ENCODE results near the gene LRRC61.
A peak's percentile ranks its signal among the peaks of the same experiment; 100 is the strongest.
"Not testable (repeated sequence)": the region's sequence is repeated elsewhere in the genome, so short reads cannot be mapped to it uniquely, and the experiment has no call there.

The LRRC61 gene

DNA sequence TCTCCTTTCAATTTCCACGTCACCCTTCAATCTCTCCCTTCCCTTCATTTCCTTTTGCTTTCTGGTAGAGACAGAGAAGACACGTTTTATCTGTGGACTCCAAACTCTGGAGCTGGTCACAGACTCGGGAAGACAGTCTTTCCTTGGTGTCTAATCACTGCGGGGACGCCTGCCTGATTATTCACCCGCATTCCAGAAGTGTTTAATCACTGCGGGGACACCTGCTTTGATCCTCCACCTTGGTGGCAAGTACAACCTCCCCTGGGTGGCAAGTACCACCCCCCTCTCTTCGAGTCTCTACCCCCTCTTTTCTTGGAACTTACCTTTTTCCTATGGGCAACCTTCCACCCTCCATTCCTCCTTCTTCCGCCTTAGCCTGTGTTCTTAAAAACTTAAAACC, 15.3 kb upstream of the LRRC61 start:
- H3K4me3 ChIP-seq (ENCODE audit: low read depth, low read length) = no peak overlapping the region

DNA sequence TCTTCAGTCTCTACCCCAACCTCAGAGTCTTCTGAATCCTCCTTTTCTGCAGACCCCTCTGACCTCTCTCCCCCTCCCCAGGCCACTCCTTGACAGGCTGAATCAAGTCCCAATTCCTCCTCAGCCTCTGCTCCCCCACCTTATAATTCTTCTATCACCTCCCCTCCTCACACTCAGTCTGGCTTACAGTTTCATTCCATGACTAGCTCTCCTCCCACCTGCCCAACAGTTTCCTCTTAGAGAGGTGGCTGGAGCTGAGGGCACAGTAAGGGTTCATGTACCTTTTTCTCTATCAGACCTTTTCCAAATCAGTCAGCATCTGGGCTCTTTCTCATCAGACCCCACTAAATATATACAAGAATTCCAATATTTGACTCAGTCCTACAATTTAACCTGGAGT, 14.6 kb upstream of the LRRC61 start:
- H3K4me3 ChIP-seq (ENCODE audit: low read depth, low read length) = no peak overlapping the region

DNA sequence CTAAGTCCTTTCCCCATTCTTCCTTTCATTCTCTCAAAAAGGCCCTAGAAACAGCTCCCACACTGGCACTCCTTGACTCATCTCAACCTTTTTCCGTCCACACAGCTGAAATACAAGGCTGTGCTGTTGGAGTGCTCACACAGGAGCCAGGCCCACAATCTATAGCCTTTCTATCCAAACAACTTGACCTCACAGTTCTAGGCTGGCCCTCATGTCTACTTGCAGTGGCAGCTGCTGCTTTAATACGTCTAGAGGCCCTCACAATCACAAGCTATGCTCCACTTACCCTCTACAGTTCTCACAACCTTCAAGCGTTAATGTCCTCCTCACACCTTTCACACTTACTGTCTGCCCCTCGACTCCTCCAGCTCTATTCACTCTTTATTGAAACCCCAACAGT, 12.0 kb upstream of the LRRC61 start:
- no peak overlapping the region for H3K4me3 ChIP-seq (ENCODE audit: low read depth, low read length)

DNA sequence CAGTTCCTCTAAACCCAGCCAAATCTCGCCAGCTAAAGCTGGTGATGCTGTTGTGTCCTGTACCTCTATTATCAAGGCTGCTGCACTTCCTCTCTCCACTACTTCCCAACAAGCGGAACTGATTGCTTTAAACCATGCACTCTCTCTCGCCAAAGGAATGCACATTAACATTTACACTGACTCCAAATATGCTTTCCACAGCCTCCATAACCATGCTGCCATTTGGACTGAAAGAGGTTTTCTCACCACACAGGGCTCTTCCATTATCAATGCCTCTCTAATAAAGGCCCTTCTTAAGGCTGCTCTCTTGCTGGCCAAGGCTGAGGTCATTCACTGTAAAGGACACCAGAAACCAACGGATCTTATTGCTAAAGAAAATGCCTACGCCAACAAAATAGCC, 11.4 kb upstream of the LRRC61 start:
- H3K4me3 ChIP-seq (ENCODE audit: low read depth, low read length) = no peak overlapping the region

DNA sequence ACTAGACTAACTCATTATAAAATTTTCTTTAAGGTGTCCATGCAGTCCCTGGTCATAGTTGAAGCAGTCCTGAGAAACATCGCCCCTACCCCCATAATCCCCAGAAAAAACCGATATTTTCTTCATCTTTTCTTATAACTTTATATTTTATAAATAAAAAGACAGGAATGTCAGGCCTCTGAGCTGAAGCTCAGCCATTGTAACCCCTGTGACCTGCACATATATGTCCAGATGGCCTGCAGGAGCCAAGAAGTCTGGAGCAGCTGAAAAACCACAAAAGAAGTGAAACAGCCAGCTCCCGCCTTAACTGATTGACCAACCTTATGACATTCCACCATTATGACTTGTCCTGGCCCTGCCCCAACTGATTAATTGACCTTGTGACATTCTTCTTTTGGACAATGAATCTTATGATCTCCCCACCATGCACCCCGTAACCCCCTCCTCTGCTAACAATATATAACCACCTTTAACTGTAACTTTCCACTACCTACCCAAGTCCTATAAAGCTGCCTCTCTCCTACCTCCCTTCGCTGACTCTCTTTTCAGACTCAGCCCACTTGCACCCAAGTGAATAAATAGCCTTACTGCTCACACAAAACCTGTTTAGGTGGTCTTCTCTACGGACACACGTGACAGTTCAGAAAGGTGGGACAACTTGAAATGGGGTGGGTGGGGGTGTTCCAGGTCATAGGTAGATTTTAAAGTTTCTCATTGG, 10.3 kb upstream of the LRRC61 start:
- not testable (repeated sequence) for H3K4me3 ChIP-seq (ENCODE audit: low read depth, low read length)

DNA sequence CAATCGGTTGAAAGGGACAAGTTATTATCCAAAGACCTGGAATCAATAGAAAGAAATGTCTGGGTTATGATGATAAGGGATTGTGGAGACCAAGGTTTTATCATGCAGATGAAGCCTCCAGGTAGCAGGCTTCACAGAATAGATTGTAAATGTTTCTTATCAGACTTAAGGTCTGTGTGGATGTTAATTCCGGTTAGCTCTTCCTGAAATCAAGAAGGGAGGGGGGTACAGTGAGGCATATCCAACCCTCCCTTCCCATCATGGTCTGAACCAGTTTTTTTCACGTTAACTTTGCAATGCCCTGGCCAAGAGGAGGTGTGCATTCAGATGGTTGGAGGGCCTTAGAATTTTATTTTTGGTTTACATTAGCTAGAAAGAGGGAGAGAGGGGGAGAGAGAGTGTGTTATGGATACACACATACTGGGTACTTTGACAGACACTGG, 9.8 kb upstream of the LRRC61 start:
- H3K4me3 ChIP-seq (ENCODE audit: low read depth, low read length) = no peak overlapping the region

DNA sequence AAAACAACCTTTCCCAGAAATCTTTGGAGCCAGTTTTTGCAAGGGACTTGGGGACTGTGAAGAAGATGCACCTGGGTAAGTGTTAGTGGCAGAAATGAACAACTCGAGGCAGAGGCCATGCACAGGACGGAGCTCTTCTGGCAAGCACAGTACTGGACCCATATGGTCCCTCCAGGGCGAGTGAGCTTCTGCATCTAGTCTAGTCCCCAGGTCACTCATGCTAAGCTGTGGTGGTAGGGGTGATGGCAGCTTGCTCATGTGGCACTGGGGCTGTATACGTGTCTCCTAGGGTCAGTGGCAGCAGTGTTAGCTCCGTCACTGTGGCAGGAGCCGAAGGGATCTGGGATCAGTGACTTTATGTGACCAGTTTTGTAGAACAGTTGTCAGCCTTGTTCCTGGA, 9.3 kb upstream of the LRRC61 start:
- H3K4me3 ChIP-seq (ENCODE audit: low read depth, low read length) = no peak overlapping the region

DNA sequence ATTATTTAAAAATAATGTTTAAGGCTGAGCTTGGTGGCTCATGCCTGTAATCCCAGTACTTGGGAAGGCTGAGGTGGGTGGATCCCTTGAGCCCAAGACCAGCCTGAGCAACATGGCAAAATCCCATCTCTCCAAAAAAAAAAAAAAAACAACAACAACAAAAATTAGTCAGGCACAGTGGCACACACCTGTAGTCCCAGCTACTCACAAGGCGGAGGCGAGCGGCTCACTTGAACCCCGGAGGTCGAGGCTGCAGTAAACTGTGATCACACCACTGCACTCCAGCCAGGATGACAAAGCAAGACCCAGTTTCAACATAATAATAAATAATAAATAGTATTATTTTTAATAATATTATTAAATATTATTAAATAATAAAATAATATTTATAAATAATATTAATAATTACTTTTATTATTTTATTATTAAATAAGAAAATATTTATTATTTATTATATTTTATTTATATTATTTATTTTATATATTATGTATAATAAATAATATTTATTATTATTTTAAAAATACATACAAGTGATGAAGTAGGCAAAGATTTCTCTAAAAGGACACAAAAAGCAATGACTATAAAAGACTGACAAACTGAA, 8.4 kb upstream of the LRRC61 start:
- H3K4me3 ChIP-seq (ENCODE audit: low read depth, low read length) = no peak overlapping the region

DNA sequence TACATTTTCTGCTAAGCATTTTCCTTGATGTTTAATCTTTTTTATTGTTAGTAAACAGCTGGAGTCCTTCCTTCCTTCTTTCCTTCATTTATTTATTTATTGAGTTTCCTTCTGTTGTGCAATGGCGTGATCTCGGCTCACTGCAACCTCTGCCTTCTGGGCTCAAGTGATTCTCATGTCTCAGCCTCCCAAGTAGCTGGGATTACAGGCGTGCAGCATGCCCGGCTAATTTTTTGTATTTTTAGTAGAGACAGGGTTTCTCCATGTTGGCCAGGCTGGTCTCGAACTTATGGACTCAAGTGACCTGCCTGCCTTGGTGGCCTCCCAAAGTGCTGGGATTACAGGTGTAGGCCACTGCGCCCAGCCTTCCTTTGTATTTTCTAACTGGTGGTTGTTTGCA, 6.2 kb upstream of the LRRC61 start:
- H3K4me3 ChIP-seq (ENCODE audit: low read depth, low read length) = not testable (repeated sequence)

DNA sequence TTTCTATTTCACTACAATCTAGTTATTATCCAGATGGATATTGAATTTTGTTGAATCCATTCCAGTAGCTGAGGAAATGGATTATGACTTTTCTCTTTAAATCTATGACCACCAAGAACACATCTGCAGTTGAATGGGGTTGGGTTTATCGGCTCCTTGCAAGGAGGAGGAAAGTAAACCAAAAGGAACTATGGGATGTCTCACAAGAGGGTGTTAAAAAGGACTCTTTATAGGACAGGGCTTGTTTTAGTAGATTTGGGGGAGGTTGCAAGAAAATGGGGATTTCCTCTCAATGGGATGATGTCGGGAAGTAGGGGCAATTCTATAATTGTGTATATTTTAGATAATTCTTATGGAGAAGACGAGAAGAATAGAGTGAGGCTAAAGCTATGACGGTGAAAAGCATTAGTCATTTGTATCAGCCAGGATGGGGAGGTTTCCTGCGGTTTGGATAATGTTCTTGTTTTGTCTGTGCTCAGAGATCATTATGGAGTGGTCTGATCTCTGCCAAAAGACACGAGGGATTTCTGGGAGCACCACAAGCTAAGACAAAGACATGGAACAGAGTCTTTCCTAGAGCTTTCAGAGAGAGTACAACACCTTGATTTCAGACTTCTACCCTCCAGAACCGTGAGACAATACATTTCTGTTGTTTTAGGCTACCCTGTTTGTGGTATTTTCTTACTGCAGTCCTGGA, 5.3 kb upstream of the LRRC61 start:
- no peak overlapping the region for H3K4me3 ChIP-seq (ENCODE audit: low read depth, low read length)

DNA sequence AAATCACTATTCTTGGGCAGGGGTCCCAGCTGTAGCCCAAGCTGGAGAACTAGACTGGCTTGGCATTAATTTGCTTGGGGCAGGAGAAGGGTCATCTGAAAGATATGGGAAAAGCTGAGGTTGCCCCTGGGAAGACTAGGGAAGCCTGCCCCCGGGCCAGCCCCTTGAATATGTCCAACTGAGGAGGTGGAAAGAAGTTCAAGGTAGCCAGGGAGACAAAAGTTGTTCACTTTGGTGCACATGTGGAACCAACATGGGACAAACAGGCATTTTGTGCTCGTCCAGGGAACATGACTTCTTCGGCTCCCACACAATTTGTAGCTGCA, 1.4 kb upstream of the LRRC61 start:
- H3K4me3 ChIP-seq (ENCODE audit: low read depth, low read length) = no peak overlapping the region

DNA sequence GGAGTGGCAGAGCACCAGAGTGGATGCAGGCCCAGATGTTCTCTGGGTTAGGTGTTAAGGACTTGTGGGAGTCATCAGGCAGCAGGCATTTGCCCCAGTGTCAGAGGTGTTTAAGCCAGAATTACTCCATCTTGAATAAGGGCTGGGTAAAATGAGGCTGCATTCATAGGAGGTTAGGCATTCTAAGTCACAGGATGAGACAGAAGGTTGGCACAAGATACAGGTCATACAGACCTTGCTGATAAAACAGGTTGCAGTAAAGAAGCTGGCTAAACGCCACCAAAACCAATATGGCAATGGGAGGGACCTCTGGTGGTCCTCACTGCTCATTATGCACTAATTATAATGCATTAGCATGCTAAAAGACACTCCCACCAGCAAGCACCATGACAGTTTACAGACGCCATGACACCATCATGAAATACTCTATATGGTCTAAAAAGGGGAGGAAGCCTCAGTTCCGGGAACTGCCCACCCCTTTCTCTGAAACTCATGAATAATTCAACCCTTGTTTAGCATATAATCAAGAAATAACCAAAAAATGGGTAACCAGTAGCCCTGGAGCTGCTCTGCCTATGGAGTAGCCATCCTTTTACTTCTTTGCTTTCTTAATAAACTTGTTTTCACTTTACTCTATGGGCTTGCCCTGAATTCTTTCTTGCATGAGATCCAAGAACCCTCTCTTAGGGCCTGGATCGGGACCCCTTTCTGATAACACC, 882 bp upstream of the LRRC61 start:
- peak overlapping the region; percentile 82 for H3K4me3 ChIP-seq (ENCODE audit: low read depth, low read length)

DNA sequence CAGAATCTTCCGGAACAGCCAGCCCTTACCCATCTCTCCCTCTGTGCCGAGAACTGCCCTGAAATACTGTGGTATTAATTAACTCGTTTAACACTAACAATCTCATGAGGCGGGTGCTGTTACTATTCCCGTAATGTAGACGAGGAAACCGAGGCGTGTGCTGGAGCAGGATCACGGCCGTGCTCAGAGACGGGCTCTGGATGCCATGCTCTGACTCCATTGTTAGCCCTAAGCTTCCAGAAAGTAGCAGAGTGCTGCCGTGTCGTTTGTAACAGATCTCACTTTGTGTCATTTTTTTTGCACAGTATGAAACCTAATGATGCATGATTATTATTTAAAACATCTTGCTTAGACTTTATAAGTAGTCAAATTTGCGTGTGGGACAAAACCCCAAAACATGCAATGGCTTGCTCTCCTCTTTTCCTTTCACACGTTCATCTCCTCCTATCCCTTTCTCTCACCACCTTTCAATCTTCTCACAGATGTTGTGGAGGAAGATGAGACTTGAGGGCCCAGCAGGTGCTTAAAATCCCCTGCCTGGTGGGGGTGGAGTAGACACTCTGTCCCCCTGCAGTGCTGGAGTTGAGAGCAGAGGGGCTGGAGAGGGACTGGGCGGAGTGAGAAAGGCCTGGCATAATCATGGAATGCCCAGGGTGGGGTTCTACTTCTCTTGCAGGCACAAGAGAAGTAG, 672 bp downstream of the LRRC61 start:
- H3K4me3 ChIP-seq (ENCODE audit: low read depth, low read length) = peak overlapping the region; percentile 82

DNA sequence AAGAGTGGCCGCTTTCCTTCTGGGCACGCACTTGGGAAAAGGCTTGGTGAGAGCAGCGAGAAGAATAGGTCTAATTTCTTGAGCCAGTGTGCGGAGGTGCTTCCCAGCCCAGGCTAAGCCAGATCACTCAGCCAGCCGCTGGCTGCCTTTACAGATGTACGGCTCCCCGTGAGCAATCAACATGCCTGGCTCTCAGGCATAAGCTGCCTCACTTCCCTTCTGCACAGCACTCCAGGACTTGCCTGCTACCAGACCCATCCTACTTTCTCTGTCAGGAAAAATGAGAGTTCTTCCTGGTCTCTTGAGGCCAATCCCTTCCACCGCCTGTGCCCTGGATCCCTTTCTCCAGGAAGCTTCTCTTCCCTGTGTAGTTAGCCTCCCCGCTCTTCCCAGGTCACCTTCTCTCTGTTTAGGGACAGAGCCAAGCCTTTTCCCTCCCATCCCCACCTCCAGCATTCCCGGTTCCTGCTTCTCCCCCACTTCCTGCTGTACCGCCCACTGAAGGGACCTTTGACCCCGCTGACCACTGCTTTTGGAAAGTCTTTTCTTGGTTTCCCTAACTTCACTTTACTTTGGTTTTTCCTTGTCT, 1.3 kb downstream of the LRRC61 start:
- H3K4me3 ChIP-seq (ENCODE audit: low read depth, low read length) = peak overlapping the region; percentile 82

DNA sequence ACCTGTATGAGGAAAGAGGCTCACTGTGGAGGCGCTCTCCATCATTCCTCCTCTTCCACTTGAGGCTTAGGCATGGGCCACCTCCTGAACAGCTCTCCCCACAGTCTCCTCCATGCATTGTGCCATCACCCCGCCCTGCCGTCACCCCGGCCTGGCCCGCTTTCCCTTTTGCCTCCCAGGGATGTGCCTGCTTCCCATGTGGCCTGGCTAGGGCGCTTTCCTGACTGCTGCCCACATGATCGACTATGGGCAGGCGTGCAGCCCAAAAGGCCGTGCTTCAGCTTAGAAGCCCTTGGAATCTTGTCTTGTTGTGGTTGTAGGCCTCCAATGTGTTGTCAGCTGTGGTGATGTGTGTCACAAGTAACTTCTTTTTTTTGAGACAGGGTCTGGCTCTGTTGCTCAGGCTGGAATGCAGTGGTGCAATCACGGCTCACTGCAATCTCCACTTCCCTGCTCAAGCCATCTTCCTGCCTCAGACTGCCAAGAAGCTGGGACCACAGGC, 2.0 kb downstream of the LRRC61 start:
- H3K4me3 ChIP-seq (ENCODE audit: low read depth, low read length) = no peak overlapping the region

DNA sequence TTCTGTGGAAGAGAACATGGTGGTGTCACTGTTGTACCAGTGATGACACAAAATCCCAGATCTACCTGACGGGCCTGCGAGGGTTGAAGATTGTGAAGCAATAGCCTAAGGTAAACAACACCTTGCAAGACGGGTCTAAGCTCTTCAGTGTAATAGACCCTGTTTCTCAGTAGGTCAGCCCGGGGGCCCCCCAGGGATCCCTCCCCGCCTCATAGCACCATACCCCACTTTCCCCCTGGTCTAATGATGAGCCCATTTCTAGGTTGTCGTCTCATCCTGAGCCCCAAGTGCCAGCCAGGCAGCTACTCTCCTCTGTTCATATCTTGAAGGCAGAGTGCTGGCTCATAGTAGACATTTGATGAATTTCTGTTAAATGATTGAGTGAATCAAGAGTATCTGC, 2.7 kb downstream of the LRRC61 start:
- no peak overlapping the region for H3K4me3 ChIP-seq (ENCODE audit: low read depth, low read length)

DNA sequence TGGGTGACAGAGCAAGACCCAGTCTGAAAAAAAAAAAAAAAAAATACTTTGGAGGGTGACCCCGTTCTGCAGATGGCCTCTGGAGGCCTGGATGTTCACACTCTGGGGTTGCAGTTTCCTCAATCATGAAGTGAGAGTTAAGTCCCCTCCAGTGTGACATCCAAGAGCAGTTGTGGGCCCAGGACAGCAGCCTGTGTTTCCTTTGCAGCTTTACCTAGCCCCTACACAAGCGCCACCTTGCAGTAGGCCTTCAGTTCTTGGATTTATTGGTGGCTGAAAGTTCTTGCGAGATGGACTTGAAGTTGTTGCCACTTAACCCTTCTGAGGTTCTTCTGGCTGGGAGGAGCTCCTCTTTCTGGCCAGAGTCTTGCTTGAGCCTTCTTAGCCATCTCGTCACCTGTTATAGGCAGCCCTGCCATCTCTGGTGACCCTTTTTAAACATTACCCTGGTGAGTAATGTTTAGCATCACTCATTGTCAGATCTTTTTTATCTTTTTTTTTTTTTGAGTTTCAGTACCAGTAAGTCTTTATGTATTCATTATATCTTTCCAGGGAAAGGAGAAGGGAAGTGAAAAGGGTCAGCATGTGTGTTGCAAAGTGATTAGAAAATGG, 3.6 kb downstream of the LRRC61 start:
- no peak overlapping the region for H3K4me3 ChIP-seq (ENCODE audit: low read depth, low read length)

DNA sequence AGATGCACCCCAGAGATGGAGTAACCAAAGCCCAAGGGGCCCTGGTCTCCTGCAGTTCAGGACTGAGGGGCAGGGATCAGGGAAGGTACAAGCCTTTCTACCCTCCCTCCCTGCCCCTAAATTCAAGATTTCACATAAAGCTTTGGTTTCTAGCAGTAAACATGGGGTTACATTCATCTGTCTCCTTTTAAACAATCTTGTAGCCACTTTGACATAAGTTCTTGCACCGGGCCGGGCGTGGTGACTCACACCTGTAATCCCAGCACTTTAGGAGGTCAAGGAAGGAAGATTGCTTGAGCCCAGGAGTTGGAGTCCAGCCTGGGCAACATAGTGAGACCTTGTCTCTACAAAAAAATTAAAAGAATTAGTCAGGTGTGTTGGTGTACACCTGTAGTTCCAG, 4.2 kb downstream of the LRRC61 start:
- no peak overlapping the region for H3K4me3 ChIP-seq (ENCODE audit: low read depth, low read length)

DNA sequence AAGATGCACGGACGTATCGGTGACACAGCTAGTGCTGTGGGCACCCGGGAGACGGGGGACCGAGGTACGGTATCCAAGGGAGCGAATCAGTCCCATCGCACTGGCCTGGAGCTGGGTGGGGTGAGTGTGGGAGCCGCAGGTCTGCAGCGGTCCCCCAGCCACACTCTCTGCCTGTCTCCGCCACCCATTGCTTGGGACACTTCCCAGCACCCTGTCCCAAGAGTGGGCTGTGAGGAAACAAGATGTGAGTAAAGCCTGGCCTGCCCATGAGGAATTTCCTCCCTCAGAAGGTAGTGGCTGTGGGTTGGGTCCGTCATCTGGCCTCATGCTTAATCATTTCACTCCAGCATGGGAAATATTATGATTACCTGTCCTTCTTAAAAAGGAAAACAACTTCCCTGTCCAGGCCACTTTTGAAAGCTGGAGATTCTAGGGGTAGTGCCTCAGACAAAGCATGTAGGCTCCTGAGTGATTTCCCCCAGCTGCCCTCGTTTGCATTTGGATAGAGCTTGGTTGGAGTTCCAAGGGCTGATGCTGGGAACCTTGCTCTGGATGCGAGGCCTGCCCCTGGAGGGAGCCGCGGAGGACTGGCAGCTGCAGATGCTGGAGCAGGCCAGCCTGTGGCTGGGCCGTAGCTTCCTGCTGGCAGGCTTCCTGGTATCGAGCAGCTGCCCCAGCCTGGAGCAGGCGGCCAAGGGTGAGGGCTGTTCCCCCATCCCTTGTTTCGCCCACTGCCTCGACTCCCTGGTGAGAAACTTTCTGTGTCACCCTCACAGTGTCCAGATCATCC, 6.4 kb downstream of the LRRC61 start:
- H3K4me3 ChIP-seq (ENCODE audit: low read depth, low read length) = no peak overlapping the region
